ENCODE data around the gene SPAG9. TPM values are rescaled to one million over a fixed set of nuclear protein-coding genes. Genes with fewer than 3 reads are reported as not detected.

The SPAG9 gene
- total and polyA plus RNA-seq, 2 of the 8 experiments (the other 6 are each of a cell fraction or from before 2014, with no cell fraction given): 9.8 to 63.8 TPM

- TF ChIP-seq CHD7 (IDR thresholded peaks at IDR 0.05; ENCODE audit: insufficient replicate concordance, low read length) (no peak), JUN (IDR thresholded peaks at IDR 0.05; ENCODE audit: low read depth, low read length) (no peak), POLR2A (IDR thresholded peaks at IDR 0.05; ENCODE audit: control extremely low read depth in 1 of 2, low read depth in 2 of 2, low read length in 2 of 2) (no peak)
Measured at GRCh38 chr17:51064061-51064735, 56.5 kb downstream of the SPAG9 start (continued).

Data from H1 (cell line).